HG03060 (cell line): Measurements from ENCODE around the gene FBXO42.
"Not testable (repeated sequence)": the region's sequence is repeated elsewhere in the genome, so short reads cannot be mapped to it uniquely, and the experiment has no call there.

Source experiments
- ATAC-seq: cut with Tn5 transposase; IDR thresholded peaks from one replicate; pipeline ENCODE4 v1.9.1; 2021; ENCODE audit warnings: low read depth, moderate number of reproducible peaks; ENCODE audit not compliant: unreplicated experiment

Gene FBXO42

GRCh38 chr1:16372535-16373285 lies 20.4 kb upstream of the FBXO42 start:
- ATAC-seq, result no peak

GRCh38 chr1:16371725-16372124 lies 19.4 kb upstream of the FBXO42 start:
- ATAC-seq, result no peak

GRCh38 chr1:16369821-16370220 lies 17.5 kb upstream of the FBXO42 start:
- ATAC-seq, result no peak

GRCh38 chr1:16367968-16368890 lies 15.9 kb upstream of the FBXO42 start:
- no peak for ATAC-seq

- peak; percentile 29 for ATAC-seq
These were observed 15.1 kb upstream of the FBXO42 start for GRCh38 chr1:16367258-16367967.

- peak; percentile 78 for ATAC-seq
These were observed 14.5 kb upstream of the FBXO42 start, which contains the start of gene SZRD1 for GRCh38 chr1:16366722-16367257. Gene SZRD1, plus strand, starts transcription at chr1:16367242. Its CDS starts 16 bp downstream, at chr1:16367258.

GRCh38 chr1:16365146-16365498 lies 12.8 kb upstream of the FBXO42 start:
- not testable (repeated sequence) for ATAC-seq

- no peak for ATAC-seq
These were observed 4.6 kb upstream of the FBXO42 start for GRCh38 chr1:16356867-16357266.

- no peak for ATAC-seq
These were observed 2.3 kb upstream of the FBXO42 start for GRCh38 chr1:16354619-16355018.

- ATAC-seq, result no peak
These were observed 709 bp upstream of the FBXO42 start for GRCh38 chr1:16352842-16353535.

GRCh38 chr1:16351456-16351993 lies 755 bp downstream of the FBXO42 start:
- ATAC-seq, result no peak

GRCh38 chr1:16349847-16350406 lies 2.4 kb downstream of the FBXO42 start:
- no peak for ATAC-seq

GRCh38 chr1:16348414-16349182 lies 3.7 kb downstream of the FBXO42 start:
- no peak for ATAC-seq

- not testable (repeated sequence) for ATAC-seq
These were observed 9.0 kb downstream of the FBXO42 start for GRCh38 chr1:16343276-16343675.

- no peak for ATAC-seq
These were observed 9.8 kb downstream of the FBXO42 start for GRCh38 chr1:16342331-16343062.

GRCh38 chr1:16340673-16341072 lies 11.6 kb downstream of the FBXO42 start:
- no peak for ATAC-seq

- no peak for ATAC-seq
These were observed 13.3 kb downstream of the FBXO42 start for GRCh38 chr1:16338961-16339360.
